Keratinocyte (primary cell): ENCODE measurements around the gene PRKN. TPM values are rescaled to one million over a fixed set of nuclear protein-coding genes. Genes with fewer than 3 reads are reported as not detected.

Source experiments
- DNase-seq: peaks from one replicate; pipeline ENCODE4 v3.0.0-alpha.2; 2011; ENCODE audit warnings: low read depth, missing footprints, low spot score
- FAIRE-seq: peaks from 2 replicates; lab custom pipeline; 2011; peaks lifted over from hg19 to GRCh38; lab: Jason Lieb, UNC
- H2AFZ ChIP-seq: 2 replicates; pipeline ENCODE4 v1.6.0; 2012; ENCODE audit warnings: low read length, control low read depth, inconsistent platforms; ENCODE audit not compliant: control insufficient read depth
- H3K27ac ChIP-seq: 2 replicates; pipeline ENCODE4 v1.5.1; 2011; ENCODE audit warnings: low read length; ENCODE audit not compliant: control insufficient read depth, insufficient read depth
- H3K27me3 ChIP-seq: 3 replicates; pipeline ENCODE4 v1.6.0; 2011; ENCODE audit warnings: low read length; ENCODE audit not compliant: control insufficient read depth, insufficient read depth; ENCODE audit errors: extremely low read depth
- H3K36me3 ChIP-seq, 2 experiments: 2 replicates in 1 of 2; 3 replicates in 1 of 2; pipeline ENCODE4 v1.5.1; 2011; ENCODE audit warnings: low read length in 2 of 2, mild to moderate bottlenecking in 1 of 2; ENCODE audit not compliant: control insufficient read depth in 2 of 2, insufficient read depth in 2 of 2; ENCODE audit errors: extremely low read depth in 1 of 2
- H3K4me1 ChIP-seq: 3 replicates; pipeline ENCODE4 v1.5.1; 2011; ENCODE audit warnings: low read length; ENCODE audit not compliant: control insufficient read depth, insufficient read depth; ENCODE audit errors: extremely low read depth
- H3K4me2 ChIP-seq: 3 replicates; pipeline ENCODE4 v1.6.0; 2011; ENCODE audit warnings: low read depth, low read length; ENCODE audit not compliant: control insufficient read depth, insufficient read depth; ENCODE audit errors: extremely low read depth
- H3K4me3 ChIP-seq, 3 experiments: fragments of 200-600 bp in 1 of 3; sonication (generic) in 1 of 3; 2 replicates in 2 of 3; 3 replicates in 1 of 3; pipeline ENCODE4 v1.5.1; 2011 to 2016; ENCODE audit warnings: low read length in 3 of 3, mild to moderate bottlenecking in 3 of 3, control low read depth in 2 of 3, inconsistent platforms in 1 of 3, low read depth in 1 of 3, mixed read lengths in 1 of 3, mixed run types in 1 of 3, moderate library complexity in 1 of 3; ENCODE audit not compliant: control insufficient read depth in 2 of 3, insufficient read depth in 2 of 3; ENCODE audit errors: extremely low read depth in 1 of 3
- H3K79me2 ChIP-seq: 2 replicates; pipeline ENCODE4 v1.6.0; 2012; ENCODE audit warnings: low read length; ENCODE audit not compliant: control insufficient read depth, insufficient read depth
- H3K9ac ChIP-seq: 3 replicates; pipeline ENCODE4 v1.6.0; 2011; ENCODE audit warnings: low read length; ENCODE audit not compliant: control insufficient read depth, insufficient read depth; ENCODE audit errors: extremely low read depth
- H3K9me1 ChIP-seq: 3 replicates; pipeline ENCODE4 v1.6.0; 2011; ENCODE audit warnings: low read length; ENCODE audit not compliant: control insufficient read depth, insufficient read depth; ENCODE audit errors: extremely low read depth
- H3K9me3 ChIP-seq: 2 replicates; pipeline ENCODE4 v1.5.1; 2012; ENCODE audit warnings: low read depth, low read length; ENCODE audit not compliant: control insufficient read depth
- H4K20me1 ChIP-seq: 3 replicates; pipeline ENCODE4 v1.6.0; 2011; ENCODE audit warnings: low read length; ENCODE audit not compliant: control insufficient read depth, insufficient read depth; ENCODE audit errors: extremely low read depth
- EZH2 ChIP-seq: IDR thresholded peaks from one replicate; pipeline ENCODE4 v1.6.1; 2012; ENCODE audit warnings: inconsistent platforms, mild to moderate bottlenecking, low read length, moderate library complexity
- dilution Hi-C: fragments of 300-500 bp; cut with MboI; formaldehyde crosslinking; loops from one replicate; pipeline ENCODE4 v1.7.0; 2020; ENCODE audit warnings: low sequenced_read_pairs; ENCODE audit not compliant: extremely low pct_ligation_motif_present
- polyA plus RNA-seq, 5 experiments: library from polyadenylated mRNA; depleted of rRNA in 3 of 5; stranded (reverse) in 3 of 5; stranded (forward) in 1 of 5; unstranded in 1 of 5; fragments of >200 nt; gene quantifications; 1 replicate in 1 of 5; 2 replicates in 3 of 5; 3 replicates in 1 of 5; pipeline versions ENCODE4 v1.2.1 to v1.2.3, GENCODE V29; 2011 to 2012; ENCODE audit warnings: missing spikeins in 2 of 5, low read depth in 1 of 5, low replicate concordance in 1 of 5
- TF ChIP-seq, protein P1 (sequence below), 3 experiments: IDR thresholded peaks in 1 of 3; conservative IDR thresholded peaks in 1 of 3; optimal IDR thresholded peaks in 1 of 3; 2 replicates in 2 of 3; 3 replicates in 1 of 3; pipeline versions ENCODE3 to v1.5.1; 2011; ENCODE audit warnings: low read length in 3 of 3, mild to moderate bottlenecking in 3 of 3, moderate library complexity in 2 of 3, control low read depth in 1 of 3, inconsistent platforms in 1 of 3; ENCODE audit not compliant: insufficient read depth in 2 of 3; ENCODE audit errors: extremely low read depth in 1 of 3

Gene PRKN
- polyA plus RNA-seq, 1 donor (not counting 4 experiments of a cell fraction or from before 2014, with no cell fraction given) = 0.67 TPM

DNA sequence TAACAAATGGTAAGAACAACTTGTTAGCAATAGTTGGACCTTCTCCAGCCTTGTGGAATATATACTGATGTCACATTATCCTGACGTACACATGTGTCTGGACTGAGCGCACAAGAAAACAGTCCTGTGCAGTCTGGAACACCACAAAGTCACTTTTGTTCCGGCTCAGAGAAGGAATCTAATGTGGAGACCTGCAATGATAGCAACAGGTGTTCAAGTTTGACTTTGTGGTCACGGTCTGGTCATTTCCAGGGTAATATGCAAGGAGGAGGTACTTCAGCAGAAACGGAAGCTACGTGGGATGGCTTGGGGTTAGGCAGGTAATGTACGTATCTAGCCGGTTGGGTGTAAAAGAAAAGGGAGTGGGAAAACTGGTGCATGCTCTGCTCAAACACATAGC lies 766.5 kb downstream of the PRKN start:
- Histone ChIP-seq H3K4me2 (no peak overlapping the region), H3K4me1 (no peaks in the 10 kb centered on the region), H3K27me3 (no peaks in the 10 kb centered on the region), H3K9me1 (no peaks in the 10 kb centered on the region), H3K79me2 (no peaks in the 10 kb centered on the region), H3K36me3 (no peaks in the 10 kb centered on the region), H3K27ac (no peak overlapping the region), H2AFZ (no peak overlapping the region), H3K9ac (no peak overlapping the region), H3K4me3 (no peak overlapping the region), H3K9me3 (no peaks in the 10 kb centered on the region), H4K20me1 (no peaks in the 10 kb centered on the region)
- DNase-seq (no peak), FAIRE-seq (no peak)
- dilution Hi-C loops = no loop called here
- TF ChIP-seq, protein P1, sequence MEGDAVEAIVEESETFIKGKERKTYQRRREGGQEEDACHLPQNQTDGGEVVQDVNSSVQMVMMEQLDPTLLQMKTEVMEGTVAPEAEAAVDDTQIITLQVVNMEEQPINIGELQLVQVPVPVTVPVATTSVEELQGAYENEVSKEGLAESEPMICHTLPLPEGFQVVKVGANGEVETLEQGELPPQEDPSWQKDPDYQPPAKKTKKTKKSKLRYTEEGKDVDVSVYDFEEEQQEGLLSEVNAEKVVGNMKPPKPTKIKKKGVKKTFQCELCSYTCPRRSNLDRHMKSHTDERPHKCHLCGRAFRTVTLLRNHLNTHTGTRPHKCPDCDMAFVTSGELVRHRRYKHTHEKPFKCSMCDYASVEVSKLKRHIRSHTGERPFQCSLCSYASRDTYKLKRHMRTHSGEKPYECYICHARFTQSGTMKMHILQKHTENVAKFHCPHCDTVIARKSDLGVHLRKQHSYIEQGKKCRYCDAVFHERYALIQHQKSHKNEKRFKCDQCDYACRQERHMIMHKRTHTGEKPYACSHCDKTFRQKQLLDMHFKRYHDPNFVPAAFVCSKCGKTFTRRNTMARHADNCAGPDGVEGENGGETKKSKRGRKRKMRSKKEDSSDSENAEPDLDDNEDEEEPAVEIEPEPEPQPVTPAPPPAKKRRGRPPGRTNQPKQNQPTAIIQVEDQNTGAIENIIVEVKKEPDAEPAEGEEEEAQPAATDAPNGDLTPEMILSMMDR (optimal IDR thresholded peaks at IDR 0.05 in 1 of 3, IDR thresholded peaks at IDR 0.05 in 1 of 3, conservative IDR thresholded peaks at IDR 0.05 in 1 of 3; ENCODE audit: extremely low read depth in 1 of 3, insufficient read depth in 2 of 3, low read length in 3 of 3) = no peak
- TF ChIP-seq EZH2 = no peak

DNA sequence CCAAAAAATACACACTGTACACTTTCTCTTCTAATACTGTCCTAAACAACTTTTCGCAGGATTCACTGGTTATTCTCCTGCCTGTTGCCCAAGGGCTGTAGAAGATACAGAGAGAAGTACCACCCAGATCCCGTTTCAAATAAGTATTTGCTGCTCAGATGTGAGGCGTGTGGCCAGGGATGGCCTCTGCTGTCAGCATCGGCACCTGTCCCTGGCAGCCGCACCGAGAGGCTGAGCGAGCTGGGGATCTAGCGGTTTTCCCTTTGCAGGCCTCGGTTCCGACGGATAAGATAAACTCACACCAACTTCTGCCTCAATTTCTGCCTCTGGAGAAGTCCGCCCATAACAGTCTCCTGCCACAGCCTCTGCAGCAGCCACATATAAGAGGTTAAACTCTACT lies 768.5 kb downstream of the PRKN start:
- Histone ChIP-seq H3K4me1 (no peaks in the 10 kb centered on the region), H3K79me2 (no peaks in the 10 kb centered on the region), H3K9me1 (no peaks in the 10 kb centered on the region), H2AFZ (no peak overlapping the region), H3K36me3 (no peaks in the 10 kb centered on the region), H3K9me3 (no peaks in the 10 kb centered on the region), H4K20me1 (no peaks in the 10 kb centered on the region), H3K9ac (no peak overlapping the region), H3K27me3 (no peaks in the 10 kb centered on the region), H3K4me2 (no peak overlapping the region), H3K4me3 (no peak overlapping the region), H3K27ac (no peak overlapping the region)
- FAIRE-seq (no peak), DNase-seq (no peak)
- TF ChIP-seq, protein P1 (optimal IDR thresholded peaks at IDR 0.05 in 1 of 3, IDR thresholded peaks at IDR 0.05 in 1 of 3, conservative IDR thresholded peaks at IDR 0.05 in 1 of 3; ENCODE audit: extremely low read depth in 1 of 3, insufficient read depth in 2 of 3, low read length in 3 of 3) = no peak
- no peak for TF ChIP-seq EZH2
- dilution Hi-C loops = no loop called here
